ENCODE measurements around the gene MCAM.

Gene MCAM, protein sequence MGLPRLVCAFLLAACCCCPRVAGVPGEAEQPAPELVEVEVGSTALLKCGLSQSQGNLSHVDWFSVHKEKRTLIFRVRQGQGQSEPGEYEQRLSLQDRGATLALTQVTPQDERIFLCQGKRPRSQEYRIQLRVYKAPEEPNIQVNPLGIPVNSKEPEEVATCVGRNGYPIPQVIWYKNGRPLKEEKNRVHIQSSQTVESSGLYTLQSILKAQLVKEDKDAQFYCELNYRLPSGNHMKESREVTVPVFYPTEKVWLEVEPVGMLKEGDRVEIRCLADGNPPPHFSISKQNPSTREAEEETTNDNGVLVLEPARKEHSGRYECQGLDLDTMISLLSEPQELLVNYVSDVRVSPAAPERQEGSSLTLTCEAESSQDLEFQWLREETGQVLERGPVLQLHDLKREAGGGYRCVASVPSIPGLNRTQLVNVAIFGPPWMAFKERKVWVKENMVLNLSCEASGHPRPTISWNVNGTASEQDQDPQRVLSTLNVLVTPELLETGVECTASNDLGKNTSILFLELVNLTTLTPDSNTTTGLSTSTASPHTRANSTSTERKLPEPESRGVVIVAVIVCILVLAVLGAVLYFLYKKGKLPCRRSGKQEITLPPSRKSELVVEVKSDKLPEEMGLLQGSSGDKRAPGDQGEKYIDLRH

DNA sequence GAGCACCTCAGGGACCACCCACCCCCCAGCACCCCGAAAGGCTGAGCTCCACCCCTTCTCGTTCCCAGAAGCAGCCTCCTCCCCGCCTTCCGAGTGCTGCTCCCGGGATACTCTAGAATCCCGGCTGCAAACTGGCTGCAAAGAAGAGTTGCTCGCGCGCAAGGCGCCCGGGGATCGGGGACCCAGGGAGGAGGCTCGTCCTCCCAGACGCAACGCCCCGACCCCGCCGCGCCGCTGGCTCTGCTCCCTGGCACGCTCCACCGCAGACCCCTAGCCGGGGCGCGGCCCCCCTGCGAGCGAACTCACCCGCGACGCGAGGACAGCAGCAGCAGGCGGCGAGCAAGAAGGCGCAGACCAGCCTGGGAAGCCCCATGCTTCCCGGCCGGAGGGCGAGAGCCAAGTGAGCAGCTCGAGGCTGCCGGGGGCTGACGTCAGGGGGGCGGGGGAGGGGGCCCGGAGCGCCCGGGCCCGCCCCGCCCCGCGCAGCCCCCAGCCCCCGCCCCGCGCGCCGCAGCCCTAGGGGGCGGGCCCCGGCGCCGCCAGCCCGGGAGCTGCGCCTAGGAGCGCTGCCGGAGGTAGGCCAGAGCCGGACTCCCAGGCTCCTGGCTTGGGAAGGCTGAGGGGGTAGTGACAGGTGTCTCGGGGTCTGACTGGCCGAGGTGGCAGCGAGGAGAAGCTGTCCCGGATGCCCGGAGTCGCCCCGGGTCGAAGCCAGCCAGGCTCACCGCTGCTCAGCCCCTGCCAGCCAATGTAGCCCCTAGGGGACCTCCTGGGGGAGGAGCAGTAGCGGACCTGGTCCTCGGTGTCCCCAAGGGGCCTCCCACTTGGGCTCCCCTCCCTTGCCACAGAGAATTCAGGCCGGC is at the start of gene MCAM:
Gene MCAM (minus strand): TSS at position 402 of the 863 bp plus-strand sequence. CDS start 29 bp downstream, at position 373.
- H3K4me3 Mint-ChIP-seq = peak within 1 kb of the TSS; percentile 79

DNA sequence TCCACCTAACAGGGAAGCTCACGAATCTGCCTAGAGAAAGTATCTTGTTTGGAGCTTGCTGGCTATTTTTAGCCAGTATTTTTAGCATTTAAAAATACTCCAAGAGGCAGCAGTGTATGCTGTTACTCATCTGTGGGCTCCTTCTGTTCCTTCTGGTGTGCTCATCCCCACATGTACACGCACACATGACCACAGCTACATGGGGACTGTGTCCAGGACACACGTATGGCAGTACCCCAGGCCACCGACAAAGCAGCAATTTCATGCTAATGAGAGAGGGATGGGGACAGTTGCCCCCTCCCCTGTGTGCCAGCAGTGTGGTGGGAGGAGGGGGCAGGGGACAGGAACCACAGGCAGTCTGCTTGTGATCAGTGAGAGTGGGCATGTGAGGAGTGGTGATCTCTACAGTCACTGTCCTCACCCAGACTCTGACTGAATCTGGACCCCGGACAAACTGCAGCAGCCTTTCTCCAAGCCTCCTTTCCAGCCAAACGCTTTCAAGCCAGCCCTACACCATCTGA is 48.2 kb upstream of the MCAM start:
- H3K9me3 Mint-ChIP-seq = no peaks in the 10 kb centered on the region
- no peak overlapping the region for H3K4me3 Mint-ChIP-seq
- no peak overlapping the region for H3K27ac Mint-ChIP-seq
- H3K36me3 Mint-ChIP-seq (ENCODE audit: low read depth) = no peaks in the 10 kb centered on the region
- H3K27me3 Mint-ChIP-seq = peaks cover 53% of the 10 kb centered on the region
- H3K4me1 Mint-ChIP-seq (ENCODE audit: low read depth) = peaks cover 15% of the 10 kb centered on the region

More for the DNA sequence above, at the start of gene MCAM:
- Mint-ChIP-seq H3K27me3 (peaks cover 13% of the 10 kb centered on the region), H3K36me3 (ENCODE audit: low read depth) (no peaks in the 10 kb centered on the region), H3K27ac (no peak within 1 kb of the TSS), H3K9me3 (no peaks in the 10 kb centered on the region), H3K4me1 (ENCODE audit: low read depth) (peaks cover 16% of the 10 kb centered on the region)

DNA sequence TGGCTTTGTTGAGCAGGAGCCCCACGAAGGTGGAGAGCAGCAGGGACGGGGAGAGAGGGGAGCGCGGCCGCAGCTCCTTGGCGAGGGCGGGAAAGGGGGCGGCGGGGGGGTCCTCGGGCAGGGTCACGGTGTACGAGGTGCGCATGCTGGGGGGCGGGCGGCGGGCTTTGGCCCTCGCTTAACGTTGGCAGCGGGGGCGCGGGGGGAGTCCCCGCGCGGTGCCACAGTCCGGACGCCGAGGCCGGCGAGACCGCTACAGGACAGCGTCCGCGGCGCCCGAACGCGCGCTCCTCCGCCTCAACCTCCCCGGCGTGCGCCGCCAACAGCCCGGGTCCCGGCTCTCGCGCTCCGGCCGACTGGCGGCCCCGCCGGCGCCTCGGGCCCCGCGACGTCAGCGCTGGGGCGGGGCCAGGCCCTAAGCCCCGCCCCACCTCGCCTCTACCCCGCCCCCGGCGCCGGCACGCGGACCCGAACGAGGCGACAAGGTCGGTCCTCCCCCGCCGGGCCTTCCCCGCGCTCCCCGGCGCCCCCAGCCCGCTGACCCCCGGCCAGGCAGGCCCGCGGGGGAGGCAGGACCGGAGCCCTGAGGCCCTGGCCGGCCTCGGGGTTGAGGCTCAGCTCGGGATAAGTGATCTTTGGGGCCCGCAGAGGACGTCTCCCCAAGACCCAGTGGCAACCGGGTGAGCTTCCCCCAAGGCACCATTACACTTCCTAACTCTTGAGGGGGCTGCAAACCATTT is 47.1 kb upstream of the MCAM start:
- Mint-ChIP-seq H3K27ac (no peak overlapping the region), H3K4me1 (ENCODE audit: low read depth) (peaks cover 15% of the 10 kb centered on the region), H3K36me3 (ENCODE audit: low read depth) (no peaks in the 10 kb centered on the region), H3K4me3 (peak overlapping the region; percentile 72), H3K9me3 (no peaks in the 10 kb centered on the region), H3K27me3 (peaks cover 44% of the 10 kb centered on the region)

DNA sequence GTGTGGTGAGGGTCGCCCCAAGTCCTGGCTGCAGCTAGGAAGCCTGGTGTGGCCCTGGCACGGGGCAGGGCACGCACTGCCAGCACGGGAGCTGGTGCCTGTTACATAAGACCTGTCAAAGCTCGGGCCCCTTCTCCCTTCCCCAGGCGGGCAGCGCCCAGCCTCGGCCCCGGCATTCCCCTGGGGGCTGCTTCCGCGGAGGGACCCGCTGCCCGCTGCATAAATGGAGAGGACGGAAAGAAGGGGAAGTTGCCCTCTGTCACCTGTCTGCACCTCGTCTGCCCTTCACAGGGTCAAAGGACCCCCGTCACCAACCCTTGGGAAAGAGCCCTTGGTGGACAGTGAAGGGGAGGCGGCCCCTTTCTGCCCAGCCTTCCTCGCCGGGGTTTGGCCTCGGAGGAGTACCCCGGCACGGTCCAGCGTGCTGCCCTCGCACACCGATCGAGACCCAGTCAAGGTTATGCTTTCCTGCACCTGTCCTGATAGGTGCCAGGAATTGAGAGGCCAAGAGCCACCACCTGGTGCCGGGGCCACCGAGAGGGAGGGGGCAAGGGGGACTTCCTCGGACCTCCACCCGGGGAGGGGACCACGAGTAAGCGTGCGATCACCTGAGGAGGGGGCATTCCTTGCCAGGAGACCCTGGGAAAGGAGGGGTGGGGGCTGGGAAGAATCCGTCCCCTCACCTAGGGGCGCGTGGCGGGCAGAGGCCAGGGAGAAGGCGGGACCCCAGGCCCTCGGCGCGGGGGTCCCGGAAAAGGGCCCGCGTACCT is 46.3 kb upstream of the MCAM start:
- Mint-ChIP-seq H3K4me1 (ENCODE audit: low read depth) (peaks cover 15% of the 10 kb centered on the region), H3K36me3 (ENCODE audit: low read depth) (no peaks in the 10 kb centered on the region), H3K9me3 (no peaks in the 10 kb centered on the region), H3K27ac (no peak overlapping the region), H3K27me3 (peaks cover 44% of the 10 kb centered on the region), H3K4me3 (peak overlapping the region; percentile 20)

DNA sequence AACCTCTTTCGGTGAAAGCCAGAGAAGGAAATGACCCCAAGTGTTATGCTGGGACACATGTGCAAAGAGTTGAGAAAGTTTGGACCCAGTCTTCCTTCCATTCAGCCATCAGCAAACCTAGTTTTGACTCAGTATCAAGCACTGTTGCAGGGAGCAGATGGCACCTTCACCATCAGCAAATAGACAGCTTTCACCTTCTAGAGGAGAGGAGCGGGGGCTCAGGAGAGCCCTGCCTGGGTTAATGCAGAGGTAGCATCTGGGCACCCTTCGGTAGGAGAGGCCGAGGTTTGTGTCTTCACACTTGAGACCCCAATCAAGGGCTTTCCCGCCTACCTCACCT is 45.8 kb upstream of the MCAM start:
- Mint-ChIP-seq H3K4me3 (peak overlapping the region; percentile 30), H3K4me1 (ENCODE audit: low read depth) (peaks cover 15% of the 10 kb centered on the region), H3K9me3 (no peaks in the 10 kb centered on the region), H3K27ac (no peak overlapping the region), H3K36me3 (ENCODE audit: low read depth) (no peaks in the 10 kb centered on the region), H3K27me3 (peaks cover 48% of the 10 kb centered on the region)

DNA sequence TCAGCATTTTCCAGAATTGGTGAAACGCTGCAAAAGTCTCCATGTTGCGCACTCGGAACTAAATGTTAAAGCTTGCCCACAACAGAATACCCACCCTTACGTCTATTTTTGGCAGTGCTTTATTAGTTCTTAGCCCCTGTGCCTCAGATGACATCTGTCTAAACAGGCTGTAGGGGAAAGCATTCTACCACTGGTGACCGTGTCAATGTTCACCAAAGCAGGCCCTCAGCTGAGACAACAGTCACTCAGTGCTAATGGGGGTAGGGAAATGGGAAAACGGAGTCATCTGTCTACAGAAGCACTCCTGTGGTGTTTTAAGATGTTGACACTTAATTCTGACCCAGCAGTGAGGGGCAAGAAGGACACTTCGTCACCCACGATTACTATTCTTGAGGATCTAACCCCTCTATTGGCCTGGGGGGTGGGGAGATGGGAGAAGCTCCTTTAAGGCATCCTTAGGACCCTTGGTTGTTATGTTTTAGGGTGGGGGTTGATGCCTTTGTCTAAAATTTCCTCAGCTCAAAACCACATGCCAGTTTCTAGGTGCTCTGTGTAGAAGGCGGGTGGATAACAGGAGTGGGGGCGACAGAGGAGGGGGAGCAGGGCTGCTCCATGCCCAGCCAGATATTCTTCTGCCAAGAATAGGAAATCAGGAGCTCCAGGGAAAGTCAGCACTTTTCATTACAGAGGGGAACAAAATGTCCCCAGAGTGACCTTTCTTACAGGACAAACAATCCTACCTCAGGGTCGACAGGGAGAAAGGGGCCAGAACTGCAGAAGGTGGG is 45.2 kb upstream of the MCAM start:
- Mint-ChIP-seq H3K4me3 (peak overlapping the region; percentile 30), H3K27ac (no peak overlapping the region), H3K9me3 (no peaks in the 10 kb centered on the region), H3K36me3 (ENCODE audit: low read depth) (no peaks in the 10 kb centered on the region), H3K27me3 (peaks cover 50% of the 10 kb centered on the region), H3K4me1 (ENCODE audit: low read depth) (peaks cover 18% of the 10 kb centered on the region)

DNA sequence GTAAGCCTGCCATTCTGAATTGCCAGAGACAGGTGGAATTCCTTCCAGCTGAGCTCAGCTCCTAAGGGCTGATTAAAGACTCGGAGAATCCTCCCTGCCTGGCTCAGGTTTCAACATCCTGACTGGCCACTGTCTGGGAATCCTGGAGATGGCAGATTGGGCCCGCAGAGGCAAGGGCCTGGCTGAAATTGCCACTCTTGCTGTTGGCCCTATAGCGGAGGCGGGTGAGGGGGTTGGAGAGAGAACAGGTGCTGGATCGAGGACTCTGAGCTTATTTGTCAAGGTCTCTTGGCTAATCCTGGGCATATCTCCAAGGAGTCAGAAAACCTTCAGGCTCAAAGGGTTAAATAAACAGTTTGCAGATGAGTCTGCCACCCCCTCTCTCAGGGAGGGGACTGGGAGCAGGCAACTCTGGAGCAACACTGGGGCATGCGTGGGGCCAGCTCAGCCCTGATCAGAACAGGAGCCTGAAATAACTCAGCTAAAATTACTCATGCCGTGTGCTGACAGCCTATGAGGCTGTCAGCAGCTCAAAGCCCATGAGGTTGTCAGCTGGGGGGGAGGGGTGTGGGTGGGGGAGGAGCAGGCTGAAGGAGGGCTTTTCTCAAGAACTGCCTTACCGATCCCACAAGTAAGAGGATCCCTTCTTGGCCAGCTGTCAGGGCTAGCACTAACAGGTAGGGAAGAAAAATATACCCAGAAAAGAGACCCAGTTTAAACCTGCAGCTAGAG is 44.3 kb upstream of the MCAM start:
- Mint-ChIP-seq H3K27me3 (peaks cover 42% of the 10 kb centered on the region), H3K4me1 (ENCODE audit: low read depth) (peaks cover 23% of the 10 kb centered on the region), H3K36me3 (ENCODE audit: low read depth) (no peaks in the 10 kb centered on the region), H3K9me3 (no peaks in the 10 kb centered on the region), H3K4me3 (no peak overlapping the region), H3K27ac (no peak overlapping the region)

DNA sequence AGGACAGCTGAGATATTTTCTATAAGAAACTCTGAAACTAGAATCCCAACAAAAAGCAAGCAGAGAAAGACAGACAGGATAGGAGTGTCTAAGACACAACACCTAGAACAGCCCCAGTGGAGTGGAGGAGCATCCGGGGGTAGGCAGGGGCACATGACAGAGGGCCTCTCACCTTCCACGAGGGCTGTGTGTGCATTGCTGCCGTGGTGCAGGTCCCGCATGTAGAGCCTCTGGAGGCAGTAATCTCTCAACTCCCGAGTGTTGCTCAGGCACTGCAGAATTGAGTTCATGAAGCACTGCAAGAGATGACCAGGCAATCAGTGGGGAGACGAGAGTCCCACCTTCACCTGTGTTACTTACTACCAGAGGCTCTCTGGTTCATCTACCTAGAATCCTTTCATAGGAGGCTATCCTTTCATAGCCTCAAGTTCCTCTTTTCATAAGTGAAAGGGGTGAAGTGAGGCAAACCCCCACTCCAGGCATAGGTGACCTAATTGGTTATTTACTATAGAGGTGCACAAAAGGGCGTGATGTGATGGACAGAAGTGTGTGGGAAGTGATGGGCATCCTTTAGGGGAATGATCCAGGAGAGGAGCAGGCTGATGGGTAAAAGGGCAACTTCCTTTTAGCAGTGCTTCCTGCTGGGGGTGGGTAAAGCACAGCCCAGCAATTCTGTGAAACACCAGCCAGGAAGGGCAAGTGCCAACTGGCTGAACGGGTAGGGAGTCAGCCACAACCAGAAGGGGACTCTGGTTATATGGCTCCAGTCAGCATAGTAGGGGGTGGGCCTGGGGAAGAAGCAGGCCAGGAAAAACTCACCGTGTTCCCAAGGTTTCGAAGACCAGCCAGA is 42.7 kb upstream of the MCAM start:
- H3K4me3 Mint-ChIP-seq = no peak overlapping the region
- H3K4me1 Mint-ChIP-seq (ENCODE audit: low read depth) = peaks cover 25% of the 10 kb centered on the region
- peaks cover 40% of the 10 kb centered on the region for H3K27me3 Mint-ChIP-seq

DNA sequence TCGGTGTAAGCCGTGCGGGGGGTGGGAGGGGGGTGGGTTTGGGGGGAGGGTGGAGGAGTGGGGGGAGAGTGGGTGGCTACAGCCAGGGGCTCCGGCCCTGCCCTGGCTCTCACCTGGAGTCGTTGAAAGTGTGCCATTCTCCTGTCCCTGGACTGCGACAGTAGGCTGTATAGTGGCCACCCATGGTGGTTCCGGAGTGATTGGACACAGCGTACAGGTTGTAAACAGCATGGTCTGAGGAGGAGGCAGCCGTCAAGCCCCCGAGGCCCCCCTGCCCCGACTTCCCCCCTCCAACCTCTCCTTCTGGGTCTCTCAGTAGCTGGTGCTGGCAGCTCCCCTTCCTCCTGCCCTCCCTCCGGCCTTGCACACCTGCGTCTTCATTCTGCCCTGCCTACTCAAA is 40.1 kb upstream of the MCAM start:
- peaks cover 16% of the 10 kb centered on the region for H3K4me1 Mint-ChIP-seq (ENCODE audit: low read depth)
- H3K27me3 Mint-ChIP-seq = peaks cover 39% of the 10 kb centered on the region
- no peaks in the 10 kb centered on the region for H3K9me3 Mint-ChIP-seq
- H3K4me3 Mint-ChIP-seq = peak overlapping the region; percentile 19
- H3K27ac Mint-ChIP-seq = no peak overlapping the region
- no peaks in the 10 kb centered on the region for H3K36me3 Mint-ChIP-seq (ENCODE audit: low read depth)

More for the DNA sequence above, 42.7 kb upstream of the MCAM start:
- Mint-ChIP-seq H3K9me3 (no peaks in the 10 kb centered on the region), H3K36me3 (ENCODE audit: low read depth) (no peaks in the 10 kb centered on the region), H3K27ac (no peak overlapping the region)

DNA sequence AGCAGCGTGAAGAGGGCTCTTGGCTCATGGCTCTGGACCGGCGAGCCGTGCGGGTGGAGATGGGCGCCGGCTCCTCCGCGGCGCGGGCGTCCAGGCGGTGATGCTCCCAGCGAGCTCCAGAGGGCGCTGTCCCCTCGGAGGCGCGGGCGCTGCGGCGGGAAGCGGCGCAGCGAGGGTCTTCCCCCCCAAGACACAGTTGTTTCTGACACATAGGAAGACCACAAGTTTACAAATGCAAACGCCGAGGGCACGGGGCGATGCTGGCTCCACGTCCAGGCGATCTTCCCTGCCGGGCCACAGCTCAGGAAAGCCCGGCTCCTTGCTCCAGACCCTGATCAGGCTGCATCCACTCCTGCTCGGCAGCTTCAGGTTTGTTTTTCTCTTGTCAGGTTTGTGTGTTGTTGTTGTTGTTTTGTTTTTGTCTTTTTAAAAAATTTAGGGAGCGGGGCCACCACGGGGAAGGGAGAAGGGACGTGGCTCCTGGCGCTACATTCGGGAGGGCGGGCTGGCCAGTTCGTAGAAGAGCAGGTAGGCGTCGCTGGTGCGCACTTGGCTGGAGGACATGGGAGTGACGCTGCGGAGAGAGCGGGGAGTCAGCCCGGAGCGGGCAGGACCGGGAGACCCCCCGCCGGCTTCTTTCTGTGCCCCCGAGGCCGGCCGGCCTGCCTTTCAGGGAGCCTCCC is 39.6 kb upstream of the MCAM start:
- peak overlapping the region; percentile 56 for H3K27ac Mint-ChIP-seq
- H3K4me1 Mint-ChIP-seq (ENCODE audit: low read depth) = peaks cover 10% of the 10 kb centered on the region
- H3K4me3 Mint-ChIP-seq = peak overlapping the region; percentile 82
- H3K27me3 Mint-ChIP-seq = peaks cover 41% of the 10 kb centered on the region
- H3K9me3 Mint-ChIP-seq = no peaks in the 10 kb centered on the region
- no peaks in the 10 kb centered on the region for H3K36me3 Mint-ChIP-seq (ENCODE audit: low read depth)

DNA sequence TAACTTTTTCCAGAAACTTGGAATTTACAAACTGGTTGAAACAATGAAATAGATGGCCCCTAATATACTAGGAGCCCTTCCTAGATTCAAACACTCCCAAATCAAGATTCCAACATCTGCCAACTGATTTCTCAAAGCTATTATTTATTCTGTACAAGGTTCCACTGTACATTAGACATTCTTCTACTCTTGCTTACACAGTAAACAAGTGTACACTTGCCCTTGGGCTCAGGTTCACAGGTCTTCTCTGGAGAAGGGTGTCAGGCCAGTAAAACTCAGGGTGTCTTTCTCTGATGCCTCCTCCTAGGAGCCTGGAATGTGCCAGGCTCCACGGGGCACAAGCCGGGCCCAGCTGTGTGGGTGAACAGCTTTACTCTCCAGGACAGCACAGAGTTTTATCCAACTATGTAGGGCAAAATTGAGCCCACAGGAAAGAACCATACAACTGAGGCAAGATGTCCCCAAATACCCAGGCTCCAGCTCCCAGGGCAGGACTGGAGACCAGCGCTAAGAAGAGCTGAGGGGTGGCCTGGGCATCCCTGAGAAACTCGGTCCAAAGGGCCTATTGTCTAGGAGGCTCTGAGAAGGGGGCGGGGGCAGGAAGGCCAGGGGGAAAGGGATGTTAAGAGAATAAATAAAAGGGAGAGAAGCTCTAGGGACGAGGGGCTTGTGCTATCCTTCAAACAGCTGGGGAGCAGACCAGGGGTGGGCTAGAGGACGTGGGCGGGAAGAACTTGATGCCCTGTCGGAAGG is 38.3 kb upstream of the MCAM start:
- H3K4me1 Mint-ChIP-seq (ENCODE audit: low read depth) = peaks cover 10% of the 10 kb centered on the region
- H3K27ac Mint-ChIP-seq = no peak overlapping the region
- no peak overlapping the region for H3K4me3 Mint-ChIP-seq
- no peaks in the 10 kb centered on the region for H3K36me3 Mint-ChIP-seq (ENCODE audit: low read depth)
- peaks cover 47% of the 10 kb centered on the region for H3K27me3 Mint-ChIP-seq
- no peaks in the 10 kb centered on the region for H3K9me3 Mint-ChIP-seq
